Chondrocyte (in vitro differentiated cells): Measurements from ENCODE around the gene PLXNA2. TPM values are rescaled to one million over a fixed set of nuclear protein-coding genes. Genes with fewer than 3 reads are reported as not detected.

ENCODE experiments used
- DNase-seq: peaks from one replicate; pipeline ENCODE4 v3.0.0; 2021; ENCODE audit warnings: mixed read lengths, low spot score
- H3K27ac Mint-ChIP-seq: one replicate; pipeline ENCODE4 v1.8.0; 2021; ENCODE audit warnings: mild to moderate bottlenecking, moderate library complexity, mixed read lengths; ENCODE audit not compliant: unreplicated experiment
- H3K27me3 Mint-ChIP-seq: 2 replicates; pipeline ENCODE4 v1.8.0; 2021; ENCODE audit warnings: low read depth, mixed read lengths
- H3K36me3 Mint-ChIP-seq: 2 replicates; pipeline ENCODE4 v1.8.0; 2021; ENCODE audit warnings: low read depth, mixed read lengths
- H3K4me1 Mint-ChIP-seq: 2 replicates; pipeline ENCODE4 v1.8.0; 2021; ENCODE audit warnings: low read depth, mild to moderate bottlenecking, mixed read lengths
- H3K4me3 Mint-ChIP-seq: one replicate; pipeline ENCODE4 v1.8.0; 2021; ENCODE audit warnings: mild to moderate bottlenecking, moderate library complexity, mixed read lengths; ENCODE audit not compliant: unreplicated experiment
- H3K9me3 Mint-ChIP-seq: 2 replicates; pipeline ENCODE4 v1.8.0; 2021; ENCODE audit warnings: low read depth, mixed read lengths
- CTCF ChIP-seq: fragments of 200-600 bp; sonication (generic); IDR thresholded peaks from 2 replicates; pipeline ENCODE4 v1.5.0; 2021; ENCODE audit warnings: antibody characterized with exemption, mild to moderate bottlenecking, moderate library complexity
- total RNA-seq: library from RNA; stranded (reverse); gene quantifications from 3 replicates; pipeline ENCODE4 v1.2.1, GENCODE V29; 2021

PLXNA2 gene
- total RNA-seq, 1 donor from 2014 or later = 22.0 TPM

DNA sequence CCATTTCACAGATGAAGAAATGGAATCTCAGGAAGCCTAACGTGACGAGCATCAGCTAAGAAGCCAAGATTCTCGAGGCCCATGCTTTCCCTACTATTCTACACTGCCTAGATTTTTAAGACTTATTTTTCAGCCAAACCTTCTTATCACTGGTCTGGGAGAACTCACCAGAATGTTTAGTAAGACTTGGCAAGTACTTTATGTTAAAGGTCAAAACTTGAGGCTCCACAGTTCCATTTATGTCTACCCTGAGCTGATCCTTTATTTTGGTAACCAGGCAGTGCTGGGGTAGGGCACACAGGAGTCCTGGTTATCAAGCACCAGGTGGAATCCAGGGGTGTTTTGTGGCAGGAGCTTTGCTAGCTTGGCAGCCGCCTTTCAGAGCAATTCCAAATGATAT is 16.8 kb downstream of the PLXNA2 start:
- Mint-ChIP-seq H3K36me3 (peaks cover 6% of the 10 kb centered on the region), H3K9me3 (no peaks in the 10 kb centered on the region), H3K4me1 (peaks cover 73% of the 10 kb centered on the region), H3K4me3 (no peak overlapping the region), H3K27me3 (no peaks in the 10 kb centered on the region), H3K27ac (no peak overlapping the region)
- no peak for TF ChIP-seq CTCF
- no peak for DNase-seq

- Mint-ChIP-seq H3K4me1 (peaks cover 70% of the 10 kb centered on the region), H3K27me3 (no peaks in the 10 kb centered on the region), H3K9me3 (no peaks in the 10 kb centered on the region), H3K4me3 (peak overlapping the region; percentile 36), H3K36me3 (peaks cover 6% of the 10 kb centered on the region), H3K27ac (peak overlapping the region; percentile 84)
- TF ChIP-seq CTCF = no peak
- DNase-seq = no peak
Measured at GRCh38 chr1:208225954-208226937, 17.9 kb downstream of the PLXNA2 start.

GRCh38 chr1:208224192-208224713 is 19.9 kb downstream of the PLXNA2 start:
- DNase-seq = no peak
- peaks cover 80% of the 10 kb centered on the region for H3K4me1 Mint-ChIP-seq
- H3K4me3 Mint-ChIP-seq = no peak overlapping the region
- H3K27ac Mint-ChIP-seq = no peak overlapping the region
- no peaks in the 10 kb centered on the region for H3K27me3 Mint-ChIP-seq
- peaks cover 4% of the 10 kb centered on the region for H3K36me3 Mint-ChIP-seq
- no peaks in the 10 kb centered on the region for H3K9me3 Mint-ChIP-seq
- no peak for TF ChIP-seq CTCF

DNA sequence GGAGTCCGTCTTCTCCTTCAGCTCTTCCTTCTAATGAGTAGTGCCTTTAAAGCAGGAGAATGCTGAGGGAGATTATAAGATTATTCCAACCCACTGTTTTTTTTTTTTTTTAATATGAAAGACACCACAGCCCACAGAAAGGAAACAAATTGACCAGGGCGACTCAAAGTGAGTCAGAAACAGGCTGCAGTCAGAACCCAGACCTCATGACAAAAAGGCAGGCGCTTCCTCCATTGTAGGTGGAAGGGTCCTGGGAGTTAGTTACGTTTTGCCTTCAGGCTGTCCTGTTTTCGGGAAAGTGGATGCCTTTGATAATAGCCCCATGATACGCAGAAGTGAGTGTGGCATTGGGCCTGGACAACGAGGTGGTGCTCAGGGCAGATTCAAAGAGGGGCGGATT is 21.0 kb downstream of the PLXNA2 start:
- Mint-ChIP-seq H3K36me3 (peaks cover 2% of the 10 kb centered on the region), H3K27ac (no peak overlapping the region), H3K27me3 (no peaks in the 10 kb centered on the region), H3K4me1 (peaks cover 88% of the 10 kb centered on the region), H3K4me3 (no peak overlapping the region), H3K9me3 (no peaks in the 10 kb centered on the region)
- TF ChIP-seq CTCF = no peak
- DNase-seq = no peak

GRCh38 chr1:208222376-208223126 is 21.6 kb downstream of the PLXNA2 start:
- no peak for DNase-seq
- Mint-ChIP-seq H3K9me3 (no peaks in the 10 kb centered on the region), H3K27me3 (no peaks in the 10 kb centered on the region), H3K36me3 (peaks cover under 1% of the 10 kb centered on the region), H3K27ac (peak overlapping the region; percentile 3), H3K4me3 (no peak overlapping the region), H3K4me1 (peaks cover 89% of the 10 kb centered on the region)
- TF ChIP-seq CTCF = no peak
